Measurements from ENCODE around the gene HNRNPL.

DNA sequence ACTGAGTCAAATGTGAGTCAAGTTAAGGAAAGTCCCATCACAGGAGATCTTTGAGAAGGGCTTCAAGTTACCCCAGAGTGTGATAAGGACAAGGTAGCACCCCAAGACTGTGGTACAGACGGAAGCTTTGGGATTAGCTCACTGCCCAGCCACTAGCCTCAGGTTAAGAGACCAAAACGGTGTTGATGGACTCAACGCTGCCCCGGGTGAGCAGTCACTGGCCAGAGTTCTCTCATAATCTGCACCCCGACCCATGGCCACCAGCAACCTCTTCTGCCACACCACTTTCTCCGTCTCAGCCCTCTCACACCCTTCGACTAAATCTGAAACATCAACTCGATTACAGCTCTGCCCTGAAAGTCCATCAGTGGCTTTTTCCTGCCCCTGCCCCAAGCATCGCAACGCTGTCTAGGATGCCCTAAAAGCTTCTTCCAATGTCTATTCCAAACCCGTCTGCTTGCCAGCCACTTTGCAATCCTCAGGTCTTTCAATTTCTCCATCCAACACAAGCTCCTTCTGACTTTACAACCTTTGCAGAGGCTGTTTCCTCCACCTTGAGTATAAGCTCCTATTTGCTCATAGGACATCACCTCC is 5.6 kb downstream of the HNRNPL start:
- TF ChIP-seq, protein P1, sequence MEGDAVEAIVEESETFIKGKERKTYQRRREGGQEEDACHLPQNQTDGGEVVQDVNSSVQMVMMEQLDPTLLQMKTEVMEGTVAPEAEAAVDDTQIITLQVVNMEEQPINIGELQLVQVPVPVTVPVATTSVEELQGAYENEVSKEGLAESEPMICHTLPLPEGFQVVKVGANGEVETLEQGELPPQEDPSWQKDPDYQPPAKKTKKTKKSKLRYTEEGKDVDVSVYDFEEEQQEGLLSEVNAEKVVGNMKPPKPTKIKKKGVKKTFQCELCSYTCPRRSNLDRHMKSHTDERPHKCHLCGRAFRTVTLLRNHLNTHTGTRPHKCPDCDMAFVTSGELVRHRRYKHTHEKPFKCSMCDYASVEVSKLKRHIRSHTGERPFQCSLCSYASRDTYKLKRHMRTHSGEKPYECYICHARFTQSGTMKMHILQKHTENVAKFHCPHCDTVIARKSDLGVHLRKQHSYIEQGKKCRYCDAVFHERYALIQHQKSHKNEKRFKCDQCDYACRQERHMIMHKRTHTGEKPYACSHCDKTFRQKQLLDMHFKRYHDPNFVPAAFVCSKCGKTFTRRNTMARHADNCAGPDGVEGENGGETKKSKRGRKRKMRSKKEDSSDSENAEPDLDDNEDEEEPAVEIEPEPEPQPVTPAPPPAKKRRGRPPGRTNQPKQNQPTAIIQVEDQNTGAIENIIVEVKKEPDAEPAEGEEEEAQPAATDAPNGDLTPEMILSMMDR (conservative IDR thresholded peaks at IDR 0.05; ENCODE audit: low read length): no peak
- no peak for TF ChIP-seq EZH2phosphoT487 (IDR thresholded peaks at IDR 0.05; ENCODE audit: borderline replicate concordance)

All from Loucy (cell line).